K562 (cell line): ENCODE data around the gene TAS1R3. TPM values are rescaled to one million over a fixed set of nuclear protein-coding genes. Genes with fewer than 3 reads are reported as not detected.
A peak's percentile ranks its signal among the peaks of the same experiment; 100 is the strongest.

Experiments
- BRD4 ChIP-seq: fragments of 200-600 bp; sonication (generic); IDR thresholded peaks from 2 replicates; pipeline ENCODE4 v1.6.1; 2017; ENCODE audit warnings: inconsistent platforms
- CREM ChIP-seq: IDR thresholded peaks from 2 replicates; pipeline ENCODE4 v1.6.1; 2014; ENCODE audit warnings: antibody characterized with exemption, low read depth
- DDX20 ChIP-seq: fragments of 450-650 bp; IDR thresholded peaks from 2 replicates; pipeline ENCODE4 v1.6.1; 2016; ENCODE audit warnings: missing genetic modification characterization, low read depth, mild to moderate bottlenecking, missing compliant biosample characterization, moderate library complexity
- DMBX1 ChIP-seq: fragments of 250-450 bp; sonication (Bioruptor Pico); IDR thresholded peaks from 2 replicates; pipeline ENCODE4 v1.8.0; 2022; ENCODE audit warnings: inconsistent platforms, mild to moderate bottlenecking, moderate library complexity, borderline replicate concordance
- ESRRA ChIP-seq: fragments of 450-650 bp; IDR thresholded peaks from 2 replicates; pipeline ENCODE4 v1.6.1; 2014; ENCODE audit warnings: low read depth, mild to moderate bottlenecking, moderate library complexity, borderline replicate concordance
- JUND ChIP-seq, 2 experiments: IDR thresholded peaks; 2 replicates in 1 of 2; 3 replicates in 1 of 2; pipeline ENCODE4 v1.6.1; 2011; ENCODE audit warnings: borderline replicate concordance in 2 of 2, low read depth in 2 of 2, low read length in 2 of 2, improper control_type of control experiment in 1 of 2, missing biosample characterization in 1 of 2, missing genetic modification characterization in 1 of 2, missing genetic modification reagents in 1 of 2
- LEF1 ChIP-seq: fragments of 450-650 bp; IDR thresholded peaks from 2 replicates; pipeline ENCODE4 v1.6.1; 2016; ENCODE audit warnings: mild to moderate bottlenecking
- MEF2D ChIP-seq: conservative IDR thresholded peaks from 2 replicates; pipeline ENCODE4 v1.6.1; 2016; ENCODE audit warnings: low read depth, missing genetic modification characterization, missing compliant biosample characterization
- PHF21A ChIP-seq: fragments of 450-650 bp; IDR thresholded peaks from 2 replicates; pipeline ENCODE4 v1.6.1; 2017; ENCODE audit warnings: low read depth, borderline replicate concordance
- PHF8 ChIP-seq: fragments of 200-600 bp; sonication (generic); IDR thresholded peaks from 2 replicates; pipeline ENCODE4 v1.6.1; 2012; ENCODE audit warnings: mixed run types, mild to moderate bottlenecking, inconsistent platforms, low read length, moderate library complexity, borderline replicate concordance
- XRCC5 ChIP-seq: fragments of 200-400 bp; formaldehyde crosslinking; IDR thresholded peaks from 2 replicates; pipeline ENCODE4 v1.6.1; 2017; ENCODE audit warnings: low read depth, mild to moderate bottlenecking, low read length
- ZNF445 ChIP-seq: fragments of 250-450 bp; sonication (Bioruptor Pico); IDR thresholded peaks from 2 replicates; pipeline ENCODE4 v1.4.0; 2020; ENCODE audit warnings: low read depth, mild to moderate bottlenecking, moderate library complexity
- polyA plus RNA-seq, 8 experiments: library from polyadenylated mRNA; depleted of rRNA in 4 of 8; stranded (reverse) in 5 of 8; unstranded in 3 of 8; fragments of >200 nt; fragmentation: Nextera tagmentation in 2 of 8; fragmentation: Illumina TruSeq in 1 of 8; extraction: Ambion mirVana in 2 of 8; extraction: Trizol in 1 of 8; gene quantifications; 2 replicates each; pipeline versions ENCODE4 v1.2.1 to v1.2.3, GENCODE V29; 2011 to 2014; ENCODE audit warnings: inconsistent platforms in 1 of 8, missing spikeins in 1 of 8
- total RNA-seq, 7 experiments: library from RNA; depleted of rRNA in 6 of 7; stranded (reverse); fragments of >200 nt in 6 of 7; fragmentation: Illumina TruSeq in 2 of 7; extraction: Trizol in 2 of 7; gene quantifications; 2 replicates each; pipeline versions ENCODE4 v1.2.1 to v1.2.3, GENCODE V29; 2011 to 2021; ENCODE audit warnings: low replicate concordance in 1 of 7
- TF ChIP-seq, protein P1 (sequence below), 3 experiments: IDR thresholded peaks in 2 of 3; conservative IDR thresholded peaks in 1 of 3; 2 replicates each; pipeline ENCODE4 v1.5.1; 2011 to 2012; ENCODE audit warnings: low read length in 3 of 3, mild to moderate bottlenecking in 3 of 3, control low read depth in 2 of 3, improper control_type of control experiment in 1 of 3, inconsistent platforms in 1 of 3, low read depth in 1 of 3, mixed read lengths in 1 of 3, moderate library complexity in 1 of 3; ENCODE audit not compliant: insufficient read depth in 2 of 3
- TF ChIP-seq, protein P2 (sequence below): fragments of 250-450 bp; sonication (Bioruptor Pico); IDR thresholded peaks from 2 replicates; pipeline ENCODE4 v1.8.0; 2021; ENCODE audit warnings: moderate library complexity, mild to moderate bottlenecking, inconsistent platforms
- TF ChIP-seq, protein P3 (sequence below), 2 experiments: fragments of 450-650 bp in 1 of 2; sonication (generic) in 1 of 2; formaldehyde crosslinking in 1 of 2; IDR thresholded peaks; 2 replicates each; pipeline versions ENCODE4 v1.7.1 to v1.9.0; 2016 to 2022; ENCODE audit warnings: inconsistent platforms in 1 of 2, mild to moderate bottlenecking in 1 of 2, missing genetic modification reagents in 1 of 2

TAS1R3 gene
- total and polyA plus RNA-seq, 9 of the 15 experiments (the other 6 are each of a cell fraction or from before 2014, with no cell fraction given) = 0.07 to 0.13 TPM; not detected in 7

DNA sequence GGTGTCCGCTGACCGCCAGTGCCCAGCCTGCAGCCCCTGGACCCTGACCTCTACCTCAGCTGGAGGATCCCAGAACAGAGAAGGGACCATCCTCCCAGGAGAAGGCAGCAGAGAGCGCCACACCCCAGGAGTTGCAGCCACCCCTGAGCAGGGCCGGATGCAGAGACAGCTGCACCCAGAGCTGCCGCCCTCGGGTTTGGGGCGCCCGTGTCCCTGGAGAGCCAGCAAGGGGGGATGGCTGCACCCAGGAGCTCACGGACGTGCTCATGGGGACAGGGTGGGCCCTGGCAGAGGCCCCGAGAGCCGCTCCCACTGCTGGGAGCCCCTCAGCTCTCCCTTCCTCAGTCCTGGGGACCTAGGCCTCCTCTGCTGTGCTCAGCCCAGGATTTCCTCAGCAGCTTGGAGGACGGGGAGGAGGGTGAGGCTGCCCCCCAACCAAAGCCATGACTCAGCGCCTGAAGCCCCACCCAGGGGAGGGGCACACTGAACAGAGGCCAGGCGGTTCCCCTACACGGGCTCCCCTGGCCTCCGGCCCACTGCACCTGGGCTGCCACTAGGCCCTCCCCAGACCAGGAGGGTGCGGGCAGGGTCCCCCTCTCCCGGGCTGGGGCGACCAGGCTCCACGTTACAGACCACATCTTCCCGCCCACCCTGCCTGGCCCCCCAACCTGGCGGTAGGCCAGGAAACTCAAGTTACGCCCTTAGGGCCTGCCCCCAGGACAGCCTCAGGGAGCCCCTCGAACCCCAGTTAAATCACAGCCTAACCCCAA, 25.6 kb upstream of the TAS1R3 start (continued):
- peak; percentile 42; the same call in 1 of the 2 replicates for TF ChIP-seq PHF8
- TF ChIP-seq DDX20 (tag) = no peak
- TF ChIP-seq CREM = 0 out of 2 replicates have a peak, but pooled peaks have one; percentile 7
- TF ChIP-seq, protein P1, sequence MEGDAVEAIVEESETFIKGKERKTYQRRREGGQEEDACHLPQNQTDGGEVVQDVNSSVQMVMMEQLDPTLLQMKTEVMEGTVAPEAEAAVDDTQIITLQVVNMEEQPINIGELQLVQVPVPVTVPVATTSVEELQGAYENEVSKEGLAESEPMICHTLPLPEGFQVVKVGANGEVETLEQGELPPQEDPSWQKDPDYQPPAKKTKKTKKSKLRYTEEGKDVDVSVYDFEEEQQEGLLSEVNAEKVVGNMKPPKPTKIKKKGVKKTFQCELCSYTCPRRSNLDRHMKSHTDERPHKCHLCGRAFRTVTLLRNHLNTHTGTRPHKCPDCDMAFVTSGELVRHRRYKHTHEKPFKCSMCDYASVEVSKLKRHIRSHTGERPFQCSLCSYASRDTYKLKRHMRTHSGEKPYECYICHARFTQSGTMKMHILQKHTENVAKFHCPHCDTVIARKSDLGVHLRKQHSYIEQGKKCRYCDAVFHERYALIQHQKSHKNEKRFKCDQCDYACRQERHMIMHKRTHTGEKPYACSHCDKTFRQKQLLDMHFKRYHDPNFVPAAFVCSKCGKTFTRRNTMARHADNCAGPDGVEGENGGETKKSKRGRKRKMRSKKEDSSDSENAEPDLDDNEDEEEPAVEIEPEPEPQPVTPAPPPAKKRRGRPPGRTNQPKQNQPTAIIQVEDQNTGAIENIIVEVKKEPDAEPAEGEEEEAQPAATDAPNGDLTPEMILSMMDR (IDR thresholded peaks at IDR 0.05 in 2 of 3, conservative IDR thresholded peaks at IDR 0.05 in 1 of 3; ENCODE audit: insufficient read depth in 2 of 3, low read depth in 1 of 3, low read length in 3 of 3) = peak in 2 of 3 experiments; percentile 40 to 48; a peak in 4 of 6 replicates
- TF ChIP-seq, protein P2, sequence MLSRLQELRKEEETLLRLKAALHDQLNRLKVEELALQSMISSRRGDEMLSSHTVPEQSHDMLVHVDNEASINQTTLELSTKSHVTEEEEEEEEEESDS = no peak
- peak; percentile 17 for TF ChIP-seq ESRRA
- no peak for TF ChIP-seq XRCC5
- peak; percentile 92 for TF ChIP-seq JUND (IDR thresholded peaks at IDR 0.05; ENCODE audit: borderline replicate concordance, low read depth, low read length)
- peak; percentile 79; the same call in 1 of the 3 replicates for TF ChIP-seq JUND (tag; IDR thresholded peaks at IDR 0.05; ENCODE audit: borderline replicate concordance, low read depth, low read length)
- no peak for TF ChIP-seq ZNF445 (CRISPR knock-in tag)
- TF ChIP-seq LEF1 = peak; percentile 34; the same call in 1 of the 2 replicates
- no peak for TF ChIP-seq BRD4
- TF ChIP-seq, protein P3, sequence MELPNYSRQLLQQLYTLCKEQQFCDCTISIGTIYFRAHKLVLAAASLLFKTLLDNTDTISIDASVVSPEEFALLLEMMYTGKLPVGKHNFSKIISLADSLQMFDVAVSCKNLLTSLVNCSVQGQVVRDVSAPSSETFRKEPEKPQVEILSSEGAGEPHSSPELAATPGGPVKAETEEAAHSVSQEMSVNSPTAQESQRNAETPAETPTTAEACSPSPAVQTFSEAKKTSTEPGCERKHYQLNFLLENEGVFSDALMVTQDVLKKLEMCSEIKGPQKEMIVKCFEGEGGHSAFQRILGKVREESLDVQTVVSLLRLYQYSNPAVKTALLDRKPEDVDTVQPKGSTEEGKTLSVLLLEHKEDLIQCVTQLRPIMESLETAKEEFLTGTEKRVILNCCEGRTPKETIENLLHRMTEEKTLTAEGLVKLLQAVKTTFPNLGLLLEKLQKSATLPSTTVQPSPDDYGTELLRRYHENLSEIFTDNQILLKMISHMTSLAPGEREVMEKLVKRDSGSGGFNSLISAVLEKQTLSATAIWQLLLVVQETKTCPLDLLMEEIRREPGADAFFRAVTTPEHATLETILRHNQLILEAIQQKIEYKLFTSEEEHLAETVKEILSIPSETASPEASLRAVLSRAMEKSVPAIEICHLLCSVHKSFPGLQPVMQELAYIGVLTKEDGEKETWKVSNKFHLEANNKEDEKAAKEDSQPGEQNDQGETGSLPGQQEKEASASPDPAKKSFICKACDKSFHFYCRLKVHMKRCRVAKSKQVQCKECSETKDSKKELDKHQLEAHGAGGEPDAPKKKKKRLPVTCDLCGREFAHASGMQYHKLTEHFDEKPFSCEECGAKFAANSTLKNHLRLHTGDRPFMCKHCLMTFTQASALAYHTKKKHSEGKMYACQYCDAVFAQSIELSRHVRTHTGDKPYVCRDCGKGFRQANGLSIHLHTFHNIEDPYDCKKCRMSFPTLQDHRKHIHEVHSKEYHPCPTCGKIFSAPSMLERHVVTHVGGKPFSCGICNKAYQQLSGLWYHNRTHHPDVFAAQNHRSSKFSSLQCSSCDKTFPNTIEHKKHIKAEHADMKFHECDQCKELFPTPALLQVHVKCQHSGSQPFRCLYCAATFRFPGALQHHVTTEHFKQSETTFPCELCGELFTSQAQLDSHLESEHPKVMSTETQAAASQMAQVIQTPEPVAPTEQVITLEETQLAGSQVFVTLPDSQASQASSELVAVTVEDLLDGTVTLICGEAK (IDR thresholded peaks at IDR 0.05) = 0 out of 2 replicates have a peak, but pooled peaks have one; percentile 9
- TF ChIP-seq, protein P3 (CRISPR knock-in tag; IDR thresholded peaks at IDR 0.05) = no peak
- no peak for TF ChIP-seq MEF2D
- TF ChIP-seq PHF21A = no peak
- no peak for TF ChIP-seq DMBX1 (CRISPR knock-in tag)
